ENCODE data around the gene EPS15.
A peak's percentile ranks its signal among the peaks of the same experiment; 100 is the strongest.

GRCh38 chr1:51331206-51332100 is 187.6 kb downstream of the EPS15 start:
- TF ChIP-seq EZH2 (IDR thresholded peaks at IDR 0.05; ENCODE audit: low read depth, unreplicated experiment) (no peak), REST (IDR thresholded peaks at IDR 0.05; ENCODE audit: unreplicated experiment) (no peak), EZH2phosphoT487 (IDR thresholded peaks at IDR 0.05; ENCODE audit: unreplicated experiment) (no peak), POLR2AphosphoS5 (IDR thresholded peaks at IDR 0.05; ENCODE audit: low read depth) (no peak), JUNB (IDR thresholded peaks at IDR 0.05; ENCODE audit: unreplicated experiment) (no peak), ZNF114 (CRISPR knock-in tag; IDR thresholded peaks at IDR 0.05) (no peak), STAT1 (IDR thresholded peaks at IDR 0.05; ENCODE audit: unreplicated experiment) (no peak), CREB1 (CRISPR knock-in tag; IDR thresholded peaks at IDR 0.05; ENCODE audit: low read depth) (0 out of 2 replicates have a peak, but pooled peaks have one; percentile 25), ZNF331 (CRISPR knock-in tag; IDR thresholded peaks at IDR 0.05; ENCODE audit: low read depth) (no peak), NANOG (IDR thresholded peaks at IDR 0.05; ENCODE audit: borderline replicate concordance) (no peak)
- TF ChIP-seq, protein P1, sequence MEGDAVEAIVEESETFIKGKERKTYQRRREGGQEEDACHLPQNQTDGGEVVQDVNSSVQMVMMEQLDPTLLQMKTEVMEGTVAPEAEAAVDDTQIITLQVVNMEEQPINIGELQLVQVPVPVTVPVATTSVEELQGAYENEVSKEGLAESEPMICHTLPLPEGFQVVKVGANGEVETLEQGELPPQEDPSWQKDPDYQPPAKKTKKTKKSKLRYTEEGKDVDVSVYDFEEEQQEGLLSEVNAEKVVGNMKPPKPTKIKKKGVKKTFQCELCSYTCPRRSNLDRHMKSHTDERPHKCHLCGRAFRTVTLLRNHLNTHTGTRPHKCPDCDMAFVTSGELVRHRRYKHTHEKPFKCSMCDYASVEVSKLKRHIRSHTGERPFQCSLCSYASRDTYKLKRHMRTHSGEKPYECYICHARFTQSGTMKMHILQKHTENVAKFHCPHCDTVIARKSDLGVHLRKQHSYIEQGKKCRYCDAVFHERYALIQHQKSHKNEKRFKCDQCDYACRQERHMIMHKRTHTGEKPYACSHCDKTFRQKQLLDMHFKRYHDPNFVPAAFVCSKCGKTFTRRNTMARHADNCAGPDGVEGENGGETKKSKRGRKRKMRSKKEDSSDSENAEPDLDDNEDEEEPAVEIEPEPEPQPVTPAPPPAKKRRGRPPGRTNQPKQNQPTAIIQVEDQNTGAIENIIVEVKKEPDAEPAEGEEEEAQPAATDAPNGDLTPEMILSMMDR (conservative IDR thresholded peaks at IDR 0.05; ENCODE audit: low read depth in 2 of 2) = no peak
- TF ChIP-seq, protein P2, sequence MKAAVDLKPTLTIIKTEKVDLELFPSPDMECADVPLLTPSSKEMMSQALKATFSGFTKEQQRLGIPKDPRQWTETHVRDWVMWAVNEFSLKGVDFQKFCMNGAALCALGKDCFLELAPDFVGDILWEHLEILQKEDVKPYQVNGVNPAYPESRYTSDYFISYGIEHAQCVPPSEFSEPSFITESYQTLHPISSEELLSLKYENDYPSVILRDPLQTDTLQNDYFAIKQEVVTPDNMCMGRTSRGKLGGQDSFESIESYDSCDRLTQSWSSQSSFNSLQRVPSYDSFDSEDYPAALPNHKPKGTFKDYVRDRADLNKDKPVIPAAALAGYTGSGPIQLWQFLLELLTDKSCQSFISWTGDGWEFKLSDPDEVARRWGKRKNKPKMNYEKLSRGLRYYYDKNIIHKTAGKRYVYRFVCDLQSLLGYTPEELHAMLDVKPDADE (IDR thresholded peaks at IDR 0.05) = no peak
- TF ChIP-seq, protein P3, sequence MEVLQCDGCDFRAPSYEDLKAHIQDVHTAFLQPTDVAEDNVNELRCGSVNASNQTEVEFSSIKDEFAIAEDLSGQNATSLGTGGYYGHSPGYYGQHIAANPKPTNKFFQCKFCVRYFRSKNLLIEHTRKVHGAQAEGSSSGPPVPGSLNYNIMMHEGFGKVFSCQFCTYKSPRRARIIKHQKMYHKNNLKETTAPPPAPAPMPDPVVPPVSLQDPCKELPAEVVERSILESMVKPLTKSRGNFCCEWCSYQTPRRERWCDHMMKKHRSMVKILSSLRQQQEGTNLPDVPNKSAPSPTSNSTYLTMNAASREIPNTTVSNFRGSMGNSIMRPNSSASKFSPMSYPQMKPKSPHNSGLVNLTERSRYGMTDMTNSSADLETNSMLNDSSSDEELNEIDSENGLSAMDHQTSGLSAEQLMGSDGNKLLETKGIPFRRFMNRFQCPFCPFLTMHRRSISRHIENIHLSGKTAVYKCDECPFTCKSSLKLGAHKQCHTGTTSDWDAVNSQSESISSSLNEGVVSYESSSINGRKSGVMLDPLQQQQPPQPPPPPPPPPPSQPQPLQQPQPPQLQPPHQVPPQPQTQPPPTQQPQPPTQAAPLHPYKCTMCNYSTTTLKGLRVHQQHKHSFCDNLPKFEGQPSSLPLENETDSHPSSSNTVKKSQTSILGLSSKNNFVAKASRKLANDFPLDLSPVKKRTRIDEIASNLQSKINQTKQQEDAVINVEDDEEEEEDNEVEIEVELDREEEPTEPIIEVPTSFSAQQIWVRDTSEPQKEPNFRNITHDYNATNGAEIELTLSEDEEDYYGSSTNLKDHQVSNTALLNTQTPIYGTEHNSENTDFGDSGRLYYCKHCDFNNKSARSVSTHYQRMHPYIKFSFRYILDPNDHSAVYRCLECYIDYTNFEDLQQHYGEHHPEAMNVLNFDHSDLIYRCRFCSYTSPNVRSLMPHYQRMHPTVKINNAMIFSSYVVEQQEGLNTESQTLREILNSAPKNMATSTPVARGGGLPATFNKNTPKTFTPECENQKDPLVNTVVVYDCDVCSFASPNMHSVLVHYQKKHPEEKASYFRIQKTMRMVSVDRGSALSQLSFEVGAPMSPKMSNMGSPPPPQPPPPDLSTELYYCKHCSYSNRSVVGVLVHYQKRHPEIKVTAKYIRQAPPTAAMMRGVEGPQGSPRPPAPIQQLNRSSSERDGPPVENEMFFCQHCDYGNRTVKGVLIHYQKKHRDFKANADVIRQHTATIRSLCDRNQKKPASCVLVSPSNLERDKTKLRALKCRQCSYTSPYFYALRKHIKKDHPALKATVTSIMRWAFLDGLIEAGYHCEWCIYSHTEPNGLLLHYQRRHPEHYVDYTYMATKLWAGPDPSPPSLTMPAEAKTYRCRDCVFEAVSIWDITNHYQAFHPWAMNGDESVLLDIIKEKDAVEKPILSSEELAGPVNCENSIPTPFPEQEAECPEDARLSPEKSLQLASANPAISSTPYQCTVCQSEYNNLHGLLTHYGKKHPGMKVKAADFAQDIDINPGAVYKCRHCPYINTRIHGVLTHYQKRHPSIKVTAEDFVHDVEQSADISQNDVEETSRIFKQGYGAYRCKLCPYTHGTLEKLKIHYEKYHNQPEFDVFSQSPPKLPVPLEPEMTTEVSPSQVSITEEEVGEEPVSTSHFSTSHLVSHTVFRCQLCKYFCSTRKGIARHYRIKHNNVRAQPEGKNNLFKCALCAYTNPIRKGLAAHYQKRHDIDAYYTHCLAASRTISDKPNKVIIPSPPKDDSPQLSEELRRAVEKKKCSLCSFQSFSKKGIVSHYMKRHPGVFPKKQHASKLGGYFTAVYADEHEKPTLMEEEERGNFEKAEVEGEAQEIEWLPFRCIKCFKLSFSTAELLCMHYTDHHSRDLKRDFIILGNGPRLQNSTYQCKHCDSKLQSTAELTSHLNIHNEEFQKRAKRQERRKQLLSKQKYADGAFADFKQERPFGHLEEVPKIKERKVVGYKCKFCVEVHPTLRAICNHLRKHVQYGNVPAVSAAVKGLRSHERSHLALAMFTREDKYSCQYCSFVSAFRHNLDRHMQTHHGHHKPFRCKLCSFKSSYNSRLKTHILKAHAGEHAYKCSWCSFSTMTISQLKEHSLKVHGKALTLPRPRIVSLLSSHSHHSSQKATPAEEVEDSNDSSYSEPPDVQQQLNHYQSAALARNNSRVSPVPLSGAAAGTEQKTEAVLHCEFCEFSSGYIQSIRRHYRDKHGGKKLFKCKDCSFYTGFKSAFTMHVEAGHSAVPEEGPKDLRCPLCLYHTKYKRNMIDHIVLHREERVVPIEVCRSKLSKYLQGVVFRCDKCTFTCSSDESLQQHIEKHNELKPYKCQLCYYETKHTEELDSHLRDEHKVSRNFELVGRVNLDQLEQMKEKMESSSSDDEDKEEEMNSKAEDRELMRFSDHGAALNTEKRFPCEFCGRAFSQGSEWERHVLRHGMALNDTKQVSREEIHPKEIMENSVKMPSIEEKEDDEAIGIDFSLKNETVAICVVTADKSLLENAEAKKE (CRISPR knock-in tag; IDR thresholded peaks at IDR 0.05) = 0 out of 2 replicates have a peak, but pooled peaks have one; percentile 36
